HG03439 (cell line): ENCODE results near the gene LTB.
A peak's percentile ranks its signal among the peaks of the same experiment; 100 is the strongest.

Experiments
- ATAC-seq: cut with Tn5 transposase; IDR thresholded peaks from one replicate; pipeline ENCODE4 v1.9.1; 2021; ENCODE audit warnings: mild to moderate bottlenecking, moderate library complexity; ENCODE audit not compliant: unreplicated experiment

The LTB gene

GRCh38 chr6:31582230-31582643 is at the start of gene LTB:
Gene LTB (minus strand): TSS chr6:31582424. CDS start chr6:31582417, 7 bp downstream.
- no peak for ATAC-seq

- ATAC-seq: no peak
Observed at GRCh38 chr6:31631681-31632278, 49.6 kb upstream of the LTB start.

GRCh38 chr6:31631209-31631608 is 49.0 kb upstream of the LTB start:
- ATAC-seq: no peak

GRCh38 chr6:31630177-31630934 is 48.1 kb upstream of the LTB start:
- no peak for ATAC-seq

- ATAC-seq: no peak
Observed at GRCh38 chr6:31629014-31629413, 46.8 kb upstream of the LTB start.

- ATAC-seq: no peak
Observed at GRCh38 chr6:31627690-31628287, 45.6 kb upstream of the LTB start.

GRCh38 chr6:31626952-31627351 is 44.7 kb upstream of the LTB start:
- no peak for ATAC-seq

- ATAC-seq: no peak
Observed at GRCh38 chr6:31624070-31624469, 41.8 kb upstream of the LTB start.

GRCh38 chr6:31622684-31623091 is 40.5 kb upstream of the LTB start:
- ATAC-seq: no peak

- ATAC-seq: no peak
Observed at GRCh38 chr6:31621991-31622390, 39.8 kb upstream of the LTB start.

- no peak for ATAC-seq
Observed at GRCh38 chr6:31621320-31621939, 39.2 kb upstream of the LTB start.

- ATAC-seq: peak; percentile 43
Observed at GRCh38 chr6:31620586-31621319, 38.5 kb upstream of the LTB start, which contains the start of gene PRRC2A. Gene PRRC2A (plus strand): TSS chr6:31620715. CDS start chr6:31622790, 2,075 bp downstream.

GRCh38 chr6:31619805-31620585 is 37.8 kb upstream of the LTB start:
- peak; percentile 86 for ATAC-seq

- ATAC-seq: no peak
Observed at GRCh38 chr6:31617010-31617409, 34.8 kb upstream of the LTB start.

- no peak for ATAC-seq
Observed at GRCh38 chr6:31615748-31616147, 33.5 kb upstream of the LTB start.

- ATAC-seq: no peak
Observed at GRCh38 chr6:31614684-31615578, 32.7 kb upstream of the LTB start, which contains the start of gene AIF1. Gene AIF1 (plus strand): TSS chr6:31615234. CDS start chr6:31615330, 96 bp downstream.

- ATAC-seq: no peak
Observed at GRCh38 chr6:31614075-31614619, 31.9 kb upstream of the LTB start.

GRCh38 chr6:31610968-31611367 is 28.7 kb upstream of the LTB start:
- ATAC-seq: no peak
